ENCODE data around the gene FAM83C.

FAM83C gene

DNA sequence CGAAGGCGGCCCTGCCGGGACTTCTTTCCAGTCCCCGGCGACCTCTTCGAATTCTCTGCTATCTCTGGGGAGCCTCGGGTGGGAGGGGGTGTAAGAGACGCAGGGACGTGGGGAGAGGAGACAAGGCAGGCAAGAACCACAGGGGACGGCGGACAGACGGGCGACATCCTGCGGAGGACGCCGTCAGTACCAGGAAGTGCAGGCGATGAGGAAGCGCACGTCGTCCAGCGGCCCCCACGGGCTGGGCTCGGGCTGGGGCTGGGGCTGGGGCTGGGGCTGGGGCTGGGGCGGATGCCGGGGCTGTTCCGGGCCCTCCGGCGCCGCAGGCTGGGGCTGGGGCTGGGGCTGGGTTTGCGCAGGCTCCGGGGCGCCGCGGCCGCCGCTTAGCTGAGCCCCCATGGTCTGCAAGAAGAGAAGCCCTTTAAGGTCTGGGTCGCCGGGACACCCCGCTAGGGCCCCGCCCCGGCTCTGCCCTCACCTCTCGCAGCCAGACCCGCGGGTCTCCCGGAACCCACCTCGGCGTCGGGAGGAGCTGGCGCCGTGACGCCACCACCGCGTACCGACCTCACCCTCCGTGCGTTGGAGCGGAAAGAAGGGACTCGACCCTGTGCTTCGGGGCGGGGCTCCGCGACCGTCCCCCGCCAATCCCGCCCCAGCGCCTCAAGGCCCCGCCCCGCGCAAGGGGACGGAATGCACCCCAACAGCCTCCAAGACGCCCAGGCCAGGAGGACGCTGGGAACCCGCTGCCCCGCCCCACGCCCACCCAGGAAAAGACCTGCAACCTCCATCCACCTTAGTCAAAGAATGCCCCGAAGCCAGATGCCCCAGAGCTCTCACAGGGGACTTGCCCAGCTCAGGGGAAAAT lies 14.5 kb downstream of the FAM83C start, which contains the start of gene MMP24OS:
Gene MMP24OS, minus strand, starts transcription at position 592 of the 865 bp plus-strand sequence. Its CDS starts 193 bp downstream, at position 399.
- peak; percentile 71 for TF ChIP-seq TAF1 (IDR thresholded peaks at IDR 0.05; ENCODE audit: borderline replicate concordance, low read depth, low read length)
- peak; percentile 93 for TF ChIP-seq POLR2A (IDR thresholded peaks at IDR 0.05; ENCODE audit: low read depth, low read length)
- peak; percentile 93 for TF ChIP-seq POLR2AphosphoS5 (IDR thresholded peaks at IDR 0.05; ENCODE audit: low read depth, low read length)
- FAIRE-seq (peak; percentile 96), DNase-seq (ENCODE audit: insufficient read length) (peak; percentile 94)

DNA sequence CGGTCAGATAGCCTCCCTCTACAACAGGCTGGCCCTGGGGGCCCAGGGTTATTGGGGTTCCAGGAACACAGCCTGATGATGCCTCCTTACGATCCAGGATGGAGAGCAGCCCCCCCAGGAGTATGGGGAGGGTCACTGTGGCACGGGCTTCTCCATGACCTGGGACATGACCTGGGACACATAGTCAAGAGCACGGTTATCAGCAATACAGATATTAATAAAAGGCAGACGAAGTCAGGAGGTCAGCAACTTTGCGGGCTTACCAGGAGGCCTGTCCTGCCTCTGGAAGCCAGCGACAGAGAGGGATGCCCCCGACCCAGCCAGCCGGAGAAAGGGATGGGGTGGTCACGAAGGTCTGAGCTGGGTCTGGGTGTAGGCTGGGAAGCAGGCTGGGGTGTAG lies 15.1 kb downstream of the FAM83C start:
- DNase-seq (ENCODE audit: insufficient read length) (no peak), FAIRE-seq (no peak)
- TF ChIP-seq POLR2A (IDR thresholded peaks at IDR 0.05; ENCODE audit: low read depth, low read length) (no peak), TAF1 (IDR thresholded peaks at IDR 0.05; ENCODE audit: borderline replicate concordance, low read depth, low read length) (no peak), POLR2AphosphoS5 (IDR thresholded peaks at IDR 0.05; ENCODE audit: low read depth, low read length) (no peak)

DNA sequence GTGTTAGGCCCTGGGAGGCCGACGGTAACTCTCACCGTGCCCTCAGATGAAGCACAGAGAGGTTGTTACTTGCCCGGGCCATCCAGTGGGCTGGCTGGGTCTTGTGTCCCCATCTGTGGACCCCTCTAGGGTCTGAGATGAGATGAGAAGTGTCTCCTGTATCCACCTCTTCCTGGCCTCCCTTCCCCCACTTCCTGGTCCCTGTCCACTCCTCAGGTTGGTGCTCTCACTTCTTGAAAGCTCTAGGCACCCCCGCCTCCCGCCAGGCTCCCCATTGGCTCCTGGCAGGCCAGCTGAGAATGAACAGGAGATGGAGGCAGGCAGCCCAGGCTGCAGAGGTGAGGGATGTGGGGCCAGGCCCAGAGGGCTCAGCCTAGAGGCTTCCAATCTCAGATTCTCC lies 15.8 kb downstream of the FAM83C start:
- DNase-seq (ENCODE audit: insufficient read length) = no peak
- TF ChIP-seq POLR2AphosphoS5 (IDR thresholded peaks at IDR 0.05; ENCODE audit: low read depth, low read length) (no peak), POLR2A (IDR thresholded peaks at IDR 0.05; ENCODE audit: low read depth, low read length) (no peak)
- no peak for FAIRE-seq

DNA sequence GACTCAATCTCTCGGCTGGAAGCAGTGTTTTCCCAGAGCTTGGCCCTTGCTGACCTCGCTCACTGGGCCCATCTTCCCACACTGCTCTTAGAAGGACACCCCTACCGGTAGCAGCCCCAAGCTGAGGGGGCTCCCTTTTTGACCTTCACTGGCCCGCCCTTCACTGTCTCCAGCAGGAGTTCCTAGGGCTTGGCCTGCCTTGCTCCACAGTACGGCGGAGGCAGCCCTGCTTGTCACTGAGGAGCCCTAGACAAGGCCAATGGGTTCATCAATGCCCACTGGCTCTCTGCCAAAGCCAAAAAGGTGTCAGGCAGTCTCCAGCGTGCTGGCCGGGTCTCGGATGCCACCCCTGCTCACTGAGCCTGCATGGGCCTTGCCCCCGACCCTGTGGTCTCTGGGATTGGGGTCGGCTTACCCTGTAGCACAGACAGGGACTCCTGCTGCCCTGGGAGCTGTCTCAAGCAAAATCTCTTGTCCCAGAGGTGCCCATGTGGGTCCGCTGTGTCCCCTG lies 16.4 kb downstream of the FAM83C start:
- DNase-seq (ENCODE audit: insufficient read length) (no peak), FAIRE-seq (no peak)
- TF ChIP-seq POLR2A (IDR thresholded peaks at IDR 0.05; ENCODE audit: low read depth, low read length) (peak; percentile 30; the same call in 1 of the 2 replicates), TAF1 (IDR thresholded peaks at IDR 0.05; ENCODE audit: borderline replicate concordance, low read depth, low read length) (no peak)

DNA sequence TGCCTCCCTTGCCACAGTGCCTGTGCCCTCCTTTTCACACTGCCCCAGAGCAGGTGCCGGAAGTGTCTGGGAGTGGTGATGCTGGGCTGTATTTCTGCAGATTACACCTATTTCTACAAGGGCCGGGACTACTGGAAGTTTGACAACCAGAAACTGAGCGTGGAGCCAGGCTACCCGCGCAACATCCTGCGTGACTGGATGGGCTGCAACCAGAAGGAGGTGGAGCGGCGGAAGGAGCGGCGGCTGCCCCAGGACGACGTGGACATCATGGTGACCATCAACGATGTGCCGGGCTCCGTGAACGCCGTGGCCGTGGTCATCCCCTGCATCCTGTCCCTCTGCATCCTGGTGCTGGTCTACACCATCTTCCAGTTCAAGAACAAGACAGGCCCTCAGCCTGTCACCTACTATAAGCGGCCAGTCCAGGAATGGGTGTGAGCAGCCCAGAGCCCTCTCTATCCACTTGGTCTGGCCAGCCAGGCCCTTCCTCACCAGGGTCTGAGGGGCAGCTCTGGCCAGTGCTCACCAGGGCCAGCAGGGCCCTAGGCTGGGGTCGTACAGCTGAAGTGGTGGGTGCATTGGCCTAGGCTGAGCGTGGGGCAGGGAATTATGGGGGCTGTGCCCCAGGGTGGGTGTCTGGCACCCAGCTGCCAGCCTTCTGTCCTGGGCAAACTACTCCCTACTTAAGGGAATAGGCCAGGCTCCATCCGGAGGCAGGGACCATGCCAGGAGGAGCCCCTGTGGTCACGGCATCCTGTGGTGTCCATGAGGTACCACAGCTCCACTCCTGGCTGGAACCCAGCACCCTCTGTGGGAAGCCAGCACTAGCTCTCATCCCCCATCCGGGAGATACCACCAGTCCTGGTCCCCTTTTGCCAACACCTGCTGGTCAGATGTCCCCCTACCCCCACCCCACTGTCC lies 17.8 kb downstream of the FAM83C start:
- FAIRE-seq (no peak), DNase-seq (ENCODE audit: insufficient read length) (no peak)
- TF ChIP-seq TAF1 (IDR thresholded peaks at IDR 0.05; ENCODE audit: borderline replicate concordance, low read depth, low read length) (no peak), POLR2A (IDR thresholded peaks at IDR 0.05; ENCODE audit: low read depth, low read length) (no peak), POLR2AphosphoS5 (IDR thresholded peaks at IDR 0.05; ENCODE audit: low read depth, low read length) (no peak)

DNA sequence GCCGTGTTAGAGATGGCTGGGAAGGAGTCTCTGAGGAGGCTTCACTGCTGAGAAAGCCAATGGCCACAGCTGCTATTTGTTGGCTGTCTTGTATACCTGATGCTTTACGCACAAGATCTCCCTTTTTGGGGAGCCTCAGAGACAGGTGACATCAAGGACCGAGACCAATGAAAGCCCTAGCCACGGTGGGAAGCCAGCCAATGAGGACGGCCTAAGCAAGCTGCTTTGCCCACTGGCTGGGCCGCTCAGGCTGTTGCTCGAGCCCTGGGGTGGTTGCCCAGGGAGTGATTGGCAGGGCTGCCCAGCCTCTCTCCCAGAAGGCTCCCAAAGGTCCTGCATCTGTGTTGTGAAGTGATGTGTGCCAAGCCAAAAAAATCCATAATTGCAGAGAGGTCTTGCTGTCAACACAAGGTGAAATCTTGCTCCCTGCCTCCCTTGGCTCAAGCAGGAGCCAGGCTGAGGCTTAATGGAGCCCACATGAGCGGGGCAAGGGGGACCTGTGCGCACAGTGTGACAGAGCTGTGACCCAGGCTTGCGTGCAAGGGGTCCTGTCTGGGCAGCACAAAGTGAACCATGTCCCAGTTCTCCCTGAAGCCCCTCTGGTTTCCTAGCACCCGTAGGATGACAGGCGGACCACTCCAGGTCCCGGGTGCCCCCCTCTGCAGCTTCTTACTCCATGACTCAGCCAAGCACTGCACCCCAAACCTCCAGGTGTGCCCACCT lies 18.6 kb downstream of the FAM83C start:
- DNase-seq (ENCODE audit: insufficient read length) (no peak), FAIRE-seq (no peak)
- no peak for TF ChIP-seq POLR2A (IDR thresholded peaks at IDR 0.05; ENCODE audit: low read depth, low read length)

DNA sequence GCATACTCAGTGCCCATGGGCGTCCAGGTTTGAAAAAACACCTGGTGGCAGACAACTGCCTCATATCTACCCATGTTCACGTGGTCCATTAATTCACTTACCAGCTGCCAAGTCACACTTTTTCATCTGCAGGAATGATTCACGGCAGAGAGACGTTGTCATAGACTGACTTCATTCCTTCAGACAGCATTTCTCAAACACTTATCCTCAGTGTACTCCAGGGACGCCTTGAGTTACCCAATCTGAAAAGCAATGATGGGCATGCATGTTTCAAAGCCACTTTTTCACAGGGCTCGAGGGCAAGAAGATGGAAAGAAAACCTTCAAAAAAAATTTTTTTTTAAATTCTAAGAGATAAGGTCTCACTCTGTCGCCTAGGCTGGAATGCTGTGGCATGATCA lies 20.3 kb downstream of the FAM83C start:
- DNase-seq (ENCODE audit: insufficient read length) (no peak), FAIRE-seq (no peak)
- TF ChIP-seq TAF1 (IDR thresholded peaks at IDR 0.05; ENCODE audit: borderline replicate concordance, low read depth, low read length) = no peak
- no peak for TF ChIP-seq POLR2AphosphoS5 (IDR thresholded peaks at IDR 0.05; ENCODE audit: low read depth, low read length)
- TF ChIP-seq POLR2A (IDR thresholded peaks at IDR 0.05; ENCODE audit: low read depth, low read length) = no peak

DNA sequence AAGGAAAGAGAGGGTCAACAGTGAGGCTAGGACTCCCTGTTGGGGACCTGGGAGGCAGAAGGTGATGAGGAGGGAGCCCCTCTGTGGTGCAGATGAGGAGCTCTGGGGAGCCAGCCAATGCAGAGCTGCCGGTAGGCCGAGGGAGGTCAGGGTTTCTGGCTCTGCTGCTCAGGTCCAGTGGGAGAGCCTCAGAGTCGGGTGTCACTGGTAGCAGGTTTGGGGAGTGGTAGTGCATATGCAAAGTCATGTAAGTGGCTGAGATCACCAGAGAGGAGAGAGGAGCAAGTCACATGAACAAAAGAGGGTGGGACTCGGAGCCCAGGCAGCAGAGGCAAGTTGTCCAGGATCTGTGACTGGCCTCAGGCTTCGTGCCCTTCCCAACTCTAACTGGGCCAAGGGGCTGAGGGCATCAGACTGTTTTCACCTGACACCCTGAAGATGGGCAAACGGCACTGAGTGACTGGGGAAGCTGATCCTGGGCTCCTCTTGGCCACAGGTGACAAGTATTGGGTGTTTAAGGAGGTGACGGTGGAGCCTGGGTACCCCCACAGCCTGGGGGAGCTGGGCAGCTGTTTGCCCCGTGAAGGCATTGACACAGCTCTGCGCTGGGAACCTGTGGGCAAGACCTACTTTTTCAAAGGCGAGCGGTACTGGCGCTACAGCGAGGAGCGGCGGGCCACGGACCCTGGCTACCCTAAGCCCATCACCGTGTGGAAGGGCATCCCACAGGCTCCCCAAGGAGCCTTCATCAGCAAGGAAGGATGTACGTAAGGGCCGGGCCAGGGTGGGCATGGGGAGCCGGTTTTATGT lies 20.9 kb downstream of the FAM83C start:
- FAIRE-seq = no peak
- TF ChIP-seq POLR2AphosphoS5 (IDR thresholded peaks at IDR 0.05; ENCODE audit: low read depth, low read length) (no peak), POLR2A (IDR thresholded peaks at IDR 0.05; ENCODE audit: low read depth, low read length) (no peak), TAF1 (IDR thresholded peaks at IDR 0.05; ENCODE audit: borderline replicate concordance, low read depth, low read length) (no peak)
- DNase-seq (ENCODE audit: insufficient read length) = no peak

DNA sequence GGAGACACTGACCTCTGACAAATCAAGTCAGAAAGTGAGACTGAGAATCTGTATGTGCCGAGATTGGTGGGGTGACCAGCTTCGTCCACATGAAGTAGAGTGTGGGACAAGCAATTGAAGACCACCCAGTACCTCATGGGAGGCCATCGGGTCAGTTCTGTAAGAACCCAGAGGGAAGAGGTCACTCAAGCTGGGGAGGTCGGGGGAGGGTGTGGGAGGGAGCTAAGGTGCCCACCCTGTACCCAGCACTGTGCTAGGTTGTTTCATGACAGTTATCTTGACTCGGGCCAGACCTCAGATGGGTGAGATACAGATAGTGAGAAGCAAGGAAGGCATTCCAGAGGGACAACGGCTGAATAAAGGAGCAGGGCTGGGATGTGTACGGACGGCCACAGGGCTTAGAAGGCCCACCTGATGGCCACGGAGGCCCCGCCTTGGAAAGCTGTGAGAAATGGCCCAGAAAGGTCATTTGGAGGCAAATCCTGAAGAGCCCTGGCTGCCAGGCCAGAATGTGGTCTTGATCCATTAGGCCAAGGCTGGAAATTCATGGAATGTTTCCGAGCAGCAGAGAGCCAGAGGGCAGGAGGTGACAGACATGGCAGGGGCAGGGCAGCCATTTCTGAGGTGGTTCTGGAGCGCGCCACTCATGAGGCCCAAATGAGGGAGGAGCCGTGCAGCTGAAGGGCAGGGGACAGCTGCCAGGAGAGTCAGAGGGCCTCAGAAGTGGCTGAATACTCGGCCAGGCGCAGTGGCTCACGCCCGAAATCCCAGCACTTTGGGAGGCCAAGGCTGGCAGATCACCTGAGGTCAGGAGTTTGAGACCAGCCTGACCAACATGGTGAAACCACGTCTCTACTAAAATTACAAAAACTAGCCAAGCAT lies 22.0 kb downstream of the FAM83C start:
- TF ChIP-seq TAF1 (IDR thresholded peaks at IDR 0.05; ENCODE audit: borderline replicate concordance, low read depth, low read length) (no peak), POLR2A (IDR thresholded peaks at IDR 0.05; ENCODE audit: low read depth, low read length) (no peak), POLR2AphosphoS5 (IDR thresholded peaks at IDR 0.05; ENCODE audit: low read depth, low read length) (no peak)
- no peak for FAIRE-seq
- DNase-seq (ENCODE audit: insufficient read length) = no peak

All from GM12892 (cell line).